ACHN (cell line): Measurements from ENCODE around the gene EXOC8.
"Not testable (repeated sequence)": the region's sequence is repeated elsewhere in the genome, so short reads cannot be mapped to it uniquely, and the experiment has no call there.

Experiments used
- DNase-seq: peaks from one replicate; pipeline ENCODE4 v3.0.0-alpha.2; 2015
- in situ Hi-C: cut with HindIII; loops from 2 replicates; pipeline ENCODE4 v1.10.0; 2017; ENCODE audit warnings: low sequenced_read_pairs, low pct_ligation_motif_present, low pct_unique_long_range_greater_than_20kb

The EXOC8 gene

DNA sequence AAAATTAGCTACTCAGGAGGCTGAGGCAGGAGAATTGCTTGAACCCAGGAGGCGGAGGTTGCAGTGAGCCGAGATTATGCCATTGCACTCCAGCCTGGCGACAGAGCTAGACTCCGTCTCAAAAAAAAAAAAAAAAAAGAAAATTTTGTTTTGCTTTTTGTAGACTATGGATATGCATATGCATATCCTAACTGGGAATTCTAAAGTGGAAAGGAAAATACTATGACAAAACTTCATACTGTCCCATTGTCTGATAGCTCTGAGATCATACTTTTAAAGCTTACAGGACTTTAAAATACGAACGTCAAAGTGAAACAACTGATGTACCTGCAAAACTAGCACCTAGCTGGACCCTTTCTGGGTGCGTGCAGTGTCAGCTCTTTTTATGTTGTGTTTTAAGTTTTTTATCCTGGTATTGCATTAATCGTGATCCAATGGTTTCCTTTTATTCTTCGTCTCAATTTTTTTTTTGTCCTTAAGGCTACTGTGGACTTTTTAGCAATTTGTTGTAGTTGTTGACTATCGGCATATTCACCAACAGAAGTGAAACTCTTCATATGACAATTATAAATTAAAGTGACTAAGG lies 19.6 kb upstream of the EXOC8 start:
- no peak for DNase-seq
- in situ Hi-C loops: no loop called here

DNA sequence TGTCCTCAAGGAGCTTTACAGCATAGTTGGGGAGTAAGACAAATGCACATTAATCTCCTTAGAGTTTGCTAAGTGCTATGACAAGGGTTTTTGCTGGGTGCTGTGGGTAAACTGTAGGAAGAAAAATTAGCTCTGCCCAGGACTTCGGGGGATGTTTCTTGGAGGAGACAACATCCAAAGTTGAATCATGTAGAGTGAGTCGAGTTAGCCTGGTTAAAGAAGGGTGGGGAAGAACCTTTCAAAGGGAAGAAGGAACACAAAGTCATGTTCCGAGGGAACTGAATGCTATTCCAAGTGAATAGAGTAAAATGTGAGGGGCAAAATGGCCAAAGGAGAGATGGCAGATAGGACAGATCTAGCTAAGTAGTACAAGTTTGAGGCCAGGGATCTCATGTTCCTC lies 17.5 kb upstream of the EXOC8 start:
- in situ Hi-C loops: no loop called here
- no peak for DNase-seq

DNA sequence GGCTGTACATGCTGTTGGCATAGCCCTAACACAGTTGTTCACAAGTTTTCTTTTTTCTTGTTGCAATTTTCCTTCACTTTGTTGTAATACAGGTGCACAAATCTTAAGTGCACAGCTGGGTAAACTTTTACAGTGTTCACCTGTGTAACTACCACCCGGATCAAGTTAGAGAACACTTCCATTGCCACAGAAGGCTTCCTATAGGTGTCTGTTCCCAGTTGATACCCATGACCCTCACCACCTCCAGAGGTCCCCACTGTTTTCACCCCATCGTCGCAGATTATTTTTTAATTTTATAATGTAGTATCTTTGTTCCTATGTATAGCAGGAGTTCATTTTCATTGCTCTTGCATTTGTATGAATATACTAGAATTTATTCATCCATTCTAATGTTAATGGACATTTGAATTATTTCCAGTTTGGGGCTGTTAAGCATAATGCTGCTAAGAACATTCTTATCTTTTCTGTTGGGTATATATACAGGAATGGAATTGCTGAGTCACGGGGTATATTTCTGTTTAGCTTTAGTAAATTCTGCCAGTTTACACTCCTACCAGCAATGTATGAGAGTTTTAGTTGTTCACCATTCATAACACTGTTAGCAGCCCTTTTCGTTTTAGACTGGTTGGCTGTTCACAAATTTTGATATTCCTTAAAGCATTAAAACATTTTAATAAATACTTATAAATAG lies 16.8 kb upstream of the EXOC8 start:
- in situ Hi-C loops: no loop called here
- DNase-seq: no peak

DNA sequence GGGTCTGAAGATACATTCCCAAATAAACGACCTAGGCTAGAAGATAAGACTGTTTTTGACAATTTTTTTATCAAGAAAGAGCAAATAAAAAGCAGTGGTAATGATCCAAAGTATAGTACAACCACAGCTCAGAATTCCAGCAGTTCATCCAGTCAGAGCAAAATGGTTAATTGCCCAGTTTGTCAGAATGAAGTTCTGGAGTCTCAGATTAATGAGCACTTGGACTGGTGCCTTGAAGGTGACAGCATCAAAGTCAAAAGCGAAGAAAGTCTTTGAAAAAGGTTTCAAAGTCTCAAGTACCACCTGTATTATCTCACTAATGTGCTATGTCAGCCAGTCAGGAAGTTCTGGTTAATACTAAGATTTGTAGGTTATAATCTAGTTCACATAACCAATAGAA lies 15.4 kb upstream of the EXOC8 start:
- DNase-seq: no peak
- in situ Hi-C loops: no loop called here

DNA sequence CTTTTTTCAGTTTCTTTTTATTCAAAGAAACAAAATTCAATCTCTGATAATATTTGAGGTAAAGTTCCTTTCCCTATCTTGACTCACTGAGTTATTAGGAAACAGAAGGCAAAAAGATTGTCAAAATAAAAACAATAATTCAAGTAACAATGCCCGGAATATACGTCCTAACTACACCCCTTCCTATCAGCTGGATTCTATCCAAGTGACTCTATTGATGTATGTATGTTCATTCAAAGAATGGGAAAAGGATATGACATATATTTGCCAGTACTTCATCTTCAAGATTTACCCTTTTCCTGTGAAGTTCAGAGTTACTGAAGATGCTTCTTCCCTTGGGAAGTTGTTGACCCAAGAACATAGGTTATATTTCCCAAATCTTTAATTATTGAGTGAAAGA lies 14.2 kb upstream of the EXOC8 start:
- in situ Hi-C loops: no loop called here
- no peak for DNase-seq

DNA sequence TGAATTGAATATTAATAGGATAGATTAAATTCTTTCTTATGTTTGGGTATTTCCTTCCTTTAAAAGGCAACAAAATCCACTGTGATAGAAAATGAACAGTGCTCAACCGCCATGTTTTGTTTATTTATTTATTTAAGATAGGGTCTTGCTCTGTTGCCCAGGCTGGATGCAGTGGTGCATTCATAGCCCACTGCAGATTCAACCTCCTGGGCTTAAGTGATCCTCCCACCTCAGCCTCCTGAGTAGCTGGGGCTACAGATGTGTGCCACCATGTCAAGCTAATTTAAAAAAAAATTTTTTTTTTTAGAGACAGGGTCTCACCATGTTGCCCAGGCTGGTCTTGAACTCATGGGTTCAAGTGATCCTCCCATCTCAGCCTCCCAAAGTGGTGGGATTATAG lies 11.2 kb upstream of the EXOC8 start:
- DNase-seq, in situ Hi-C loops: not testable (repeated sequence)

DNA sequence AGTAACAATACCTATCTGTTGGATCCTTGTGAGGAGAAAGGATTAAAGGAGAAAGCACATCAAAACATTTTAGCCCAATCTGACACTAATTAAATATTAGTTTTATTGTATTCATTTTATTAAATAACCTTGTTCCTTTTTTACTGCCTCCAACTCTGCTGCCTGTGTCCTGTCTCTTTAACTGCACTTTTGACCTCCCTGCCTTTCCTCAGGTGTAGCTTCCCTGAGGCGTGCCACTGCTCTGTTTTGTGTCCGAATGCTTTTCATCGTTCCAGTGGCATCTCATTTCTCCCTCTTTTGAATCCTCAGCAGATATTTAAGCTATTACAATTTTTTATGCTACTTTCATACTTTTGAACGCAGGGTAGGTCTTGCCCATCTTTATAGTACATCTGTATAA lies 10.8 kb upstream of the EXOC8 start:
- in situ Hi-C loops: no loop called here
- no peak for DNase-seq

DNA sequence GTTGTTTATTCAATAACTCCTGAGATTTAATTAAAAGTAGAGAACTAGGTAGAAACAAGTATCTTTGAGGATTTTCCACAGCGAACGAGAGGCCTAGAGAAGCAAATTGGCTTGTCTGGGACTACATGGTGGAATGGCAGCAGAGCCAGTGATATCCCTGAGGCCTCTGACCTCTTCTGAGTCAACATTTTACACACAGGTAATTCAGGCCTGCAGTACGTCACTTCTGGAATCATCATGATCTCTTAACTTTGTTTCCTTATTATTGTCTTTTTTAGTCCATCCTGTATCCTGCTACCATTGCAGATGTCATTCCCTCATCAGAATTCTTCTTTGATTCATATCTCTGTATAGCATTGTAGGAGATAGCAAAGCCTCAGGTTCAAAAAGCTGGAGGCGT lies 10.3 kb upstream of the EXOC8 start:
- in situ Hi-C loops: no loop called here
- DNase-seq: no peak

DNA sequence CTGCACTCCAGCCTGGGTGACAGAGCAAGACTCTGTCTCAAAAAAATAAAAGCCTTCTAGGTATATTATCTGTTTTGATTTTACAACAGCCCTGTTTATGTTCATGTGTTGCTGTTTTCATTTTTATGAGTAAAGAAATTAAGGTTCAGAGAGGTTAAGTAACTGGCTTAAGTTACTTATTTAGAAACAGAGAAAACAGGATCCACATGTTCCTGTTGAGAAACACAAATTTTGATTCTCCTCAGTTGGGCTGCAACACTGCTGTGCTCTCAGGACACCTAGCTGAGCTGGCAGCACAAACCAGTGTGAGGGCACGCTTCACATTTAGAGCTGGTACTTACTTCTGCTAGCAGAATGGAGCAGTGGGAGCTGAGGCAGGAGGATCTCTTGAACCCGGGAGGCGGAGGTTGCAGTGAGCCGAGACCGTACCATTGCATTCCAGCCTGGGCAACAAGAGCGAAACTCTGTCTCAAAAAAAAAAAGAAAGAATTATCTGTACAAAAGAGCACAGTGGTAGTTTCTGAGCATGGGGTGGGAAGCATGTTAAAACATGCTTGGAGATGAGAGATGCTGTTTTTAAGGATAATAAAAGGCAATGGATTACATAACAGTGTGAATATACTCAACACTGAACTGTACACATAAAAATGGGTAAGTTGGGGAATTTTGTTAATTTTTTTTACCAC lies 2.8 kb upstream of the EXOC8 start:
- in situ Hi-C loops: no loop called here
- no peak for DNase-seq

DNA sequence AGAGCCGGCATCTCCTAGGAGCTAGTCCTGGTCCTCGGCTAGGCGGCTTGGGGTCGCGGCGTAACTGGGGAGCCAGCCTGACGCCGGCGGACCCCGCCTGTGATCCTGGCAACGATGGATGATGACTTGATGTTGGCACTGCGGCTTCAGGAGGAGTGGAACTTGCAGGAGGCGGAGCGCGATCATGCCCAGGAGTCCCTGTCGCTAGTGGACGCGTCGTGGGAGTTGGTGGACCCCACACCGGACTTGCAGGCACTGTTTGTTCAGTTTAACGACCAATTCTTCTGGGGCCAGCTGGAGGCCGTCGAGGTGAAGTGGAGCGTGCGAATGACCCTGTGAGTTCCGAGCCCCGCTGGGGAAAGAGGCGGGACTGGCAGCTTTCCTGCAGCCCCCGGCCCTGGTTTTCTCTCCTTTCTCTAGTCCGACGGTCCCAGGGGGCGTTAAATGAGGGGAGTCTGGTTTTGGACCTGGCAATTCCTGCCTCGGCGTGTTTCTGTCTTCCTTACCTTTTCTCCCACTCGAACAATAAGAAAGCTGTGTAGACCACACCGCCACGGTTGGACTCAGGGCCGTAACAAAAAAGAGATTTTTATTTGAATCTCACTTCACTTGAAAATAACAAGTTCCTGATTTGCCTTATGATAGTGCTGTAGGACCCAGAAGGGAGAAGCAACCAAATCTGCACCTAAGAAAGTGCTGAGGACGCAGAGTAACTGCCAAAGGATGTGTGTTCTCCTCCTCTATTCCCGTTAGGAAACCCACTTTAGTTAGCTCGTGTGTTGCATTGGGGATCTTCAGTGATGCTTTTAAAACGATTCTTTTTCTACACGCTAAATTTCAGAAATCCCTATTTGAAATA lies 847 bp upstream of the EXOC8 start, which contains the start of gene SPRTN:
Gene SPRTN, plus strand, starts transcription at position 24 of the 859 bp plus-strand sequence. Its CDS starts 91 bp downstream, at position 115.
- in situ Hi-C loops: no loop called here
- DNase-seq: peak; percentile 27

DNA sequence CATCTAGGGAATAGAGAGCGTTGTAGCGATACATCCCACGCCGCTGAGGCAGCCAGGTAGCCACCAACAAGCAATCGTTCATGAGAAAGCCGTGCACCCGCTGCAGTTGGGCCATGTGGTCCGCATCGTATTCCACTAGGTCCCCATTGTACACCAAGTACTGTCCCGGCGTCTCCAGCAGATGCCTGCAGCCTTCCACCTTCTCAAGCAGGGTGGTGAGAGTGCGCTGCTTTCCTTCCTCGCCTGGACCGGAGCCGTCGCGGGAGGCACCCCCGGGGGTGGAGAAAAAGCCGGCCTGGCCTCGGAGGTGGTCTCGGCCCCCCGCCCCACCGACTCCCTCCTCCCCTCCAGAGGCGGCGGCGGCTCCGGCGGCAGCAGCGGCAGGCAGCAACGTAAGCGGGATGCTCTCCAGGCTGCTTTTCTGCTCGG lies 595 bp downstream of the EXOC8 start:
- in situ Hi-C loops: no loop called here
- DNase-seq: no peak

DNA sequence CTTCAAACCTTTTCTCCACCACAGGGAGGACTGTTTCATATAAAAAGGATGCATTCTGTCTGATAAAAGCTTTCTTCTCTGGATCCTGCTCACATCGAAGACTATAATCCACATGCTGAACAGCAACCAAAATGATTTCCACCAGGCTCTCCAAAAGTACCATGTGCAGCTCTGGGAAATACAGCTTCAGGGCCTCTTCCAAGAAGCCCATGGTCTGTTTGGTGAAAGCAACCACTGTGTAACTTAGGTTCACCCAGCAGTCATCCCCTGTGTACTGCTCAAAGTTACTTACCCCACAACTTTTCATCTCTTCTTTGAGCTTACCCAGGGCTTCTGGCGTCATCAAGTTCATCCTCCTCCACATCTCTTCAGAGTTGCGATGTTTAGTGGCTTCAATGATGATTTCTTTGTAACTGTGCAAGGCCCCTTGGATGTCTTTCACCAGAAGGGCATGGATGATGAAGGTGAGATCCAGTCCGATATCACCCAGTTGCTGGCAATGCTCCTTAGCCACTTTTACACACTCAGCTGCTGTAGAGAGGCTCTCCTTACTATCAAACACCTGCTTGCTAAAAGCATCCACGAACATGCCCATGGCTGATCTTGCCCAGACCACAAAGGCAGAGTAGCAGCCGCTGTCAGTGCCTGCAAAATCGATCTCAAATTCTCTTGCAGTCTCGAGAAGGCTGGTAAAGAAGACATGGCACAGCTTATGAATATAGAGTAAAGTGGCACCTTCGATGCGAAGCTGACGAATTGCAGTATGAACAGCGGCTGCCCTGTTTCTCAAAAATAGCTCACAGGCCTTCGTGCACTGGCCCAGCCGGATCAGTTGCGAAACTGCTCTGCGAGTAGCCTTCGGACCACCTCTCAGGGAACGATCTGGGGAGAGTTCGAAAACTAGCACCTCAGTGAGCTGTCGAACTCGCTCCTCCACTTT lies 1.7 kb downstream of the EXOC8 start:
- in situ Hi-C loops: no loop called here
- no peak for DNase-seq

DNA sequence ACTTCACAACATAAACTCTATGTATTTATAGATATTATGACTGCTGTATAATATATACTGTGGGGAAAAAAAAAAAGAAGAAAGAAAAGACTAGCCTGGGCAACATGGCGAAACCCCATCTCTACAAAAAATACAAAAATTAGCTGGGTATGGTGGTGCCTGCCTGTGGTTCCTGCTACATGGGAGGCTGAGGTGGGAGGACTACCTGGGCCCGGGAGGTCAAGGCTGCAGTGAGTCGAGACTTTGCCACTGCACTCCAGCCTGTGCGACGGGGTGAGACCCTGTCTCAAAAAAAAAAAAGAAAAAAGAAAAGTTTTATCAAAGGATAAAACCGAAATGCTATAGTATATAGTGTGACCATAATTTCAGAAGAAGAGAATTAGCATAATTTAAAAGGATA lies 2.7 kb downstream of the EXOC8 start:
- no peak for DNase-seq
- in situ Hi-C loops: no loop called here

DNA sequence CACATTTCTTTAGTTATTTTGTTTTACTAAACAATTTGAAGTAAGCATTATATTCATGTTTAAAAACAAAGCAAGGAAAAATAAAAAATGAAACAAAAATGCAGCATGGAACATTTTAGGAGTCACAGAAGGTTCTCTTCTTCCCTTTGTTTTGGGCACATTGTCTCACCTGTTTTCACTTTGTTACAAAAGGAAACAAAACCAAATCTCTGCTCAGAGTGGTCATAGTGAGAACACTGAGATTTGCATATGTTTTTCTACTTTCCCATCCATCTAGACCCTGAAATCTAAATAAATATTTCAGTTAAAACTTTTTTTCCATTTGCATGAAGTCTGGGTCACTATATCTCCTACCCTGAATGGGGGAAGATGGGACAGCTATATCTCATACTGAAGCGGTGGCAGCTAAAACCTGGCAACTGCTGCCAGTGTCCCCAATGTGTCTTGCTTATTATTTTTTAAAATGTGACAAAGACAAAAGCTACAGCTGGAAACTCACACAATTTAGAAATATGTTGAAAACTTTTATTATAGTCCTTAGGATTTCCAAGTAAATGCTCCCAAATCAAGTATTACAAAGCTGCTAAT lies 3.5 kb downstream of the EXOC8 start:
- DNase-seq: no peak
- in situ Hi-C loops: no loop called here

DNA sequence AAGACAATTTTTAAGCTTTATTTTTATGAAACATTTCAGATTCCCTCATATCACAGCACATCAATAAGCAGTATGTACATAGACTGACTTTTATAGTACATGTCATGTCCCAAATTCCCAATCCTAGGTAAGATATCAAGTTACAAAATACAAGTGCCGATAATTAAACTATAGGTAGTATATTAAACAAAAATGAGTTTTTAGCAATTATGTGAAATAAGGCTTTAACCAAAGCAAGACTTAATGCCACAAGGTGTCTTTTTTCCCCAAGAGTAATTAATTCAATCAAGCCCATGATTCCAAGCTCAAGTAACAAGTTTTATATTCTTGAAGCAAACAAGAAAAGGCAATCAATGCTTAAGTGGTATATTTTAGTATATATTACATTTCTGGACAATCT lies 4.9 kb downstream of the EXOC8 start:
- DNase-seq: no peak
- in situ Hi-C loops: no loop called here

DNA sequence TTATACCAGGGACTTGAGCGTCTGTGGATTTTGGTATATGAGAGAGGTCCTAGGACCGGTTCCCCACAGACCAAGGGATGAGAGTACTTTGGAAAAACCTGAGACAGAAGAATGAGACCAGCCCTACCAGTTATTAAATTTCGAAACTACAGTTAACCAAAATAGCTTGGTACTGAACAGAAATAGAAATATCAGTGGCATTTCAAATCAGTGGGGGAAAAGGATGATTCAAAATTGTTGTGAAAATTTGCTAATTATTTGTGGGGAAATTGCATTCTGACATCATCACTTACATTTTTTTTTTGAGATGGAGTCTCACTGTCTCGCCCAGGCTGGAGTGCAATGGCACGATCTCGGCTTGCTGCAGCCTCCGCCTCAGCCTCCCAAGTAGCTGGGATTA lies 8.2 kb downstream of the EXOC8 start:
- in situ Hi-C loops: no loop called here

DNA sequence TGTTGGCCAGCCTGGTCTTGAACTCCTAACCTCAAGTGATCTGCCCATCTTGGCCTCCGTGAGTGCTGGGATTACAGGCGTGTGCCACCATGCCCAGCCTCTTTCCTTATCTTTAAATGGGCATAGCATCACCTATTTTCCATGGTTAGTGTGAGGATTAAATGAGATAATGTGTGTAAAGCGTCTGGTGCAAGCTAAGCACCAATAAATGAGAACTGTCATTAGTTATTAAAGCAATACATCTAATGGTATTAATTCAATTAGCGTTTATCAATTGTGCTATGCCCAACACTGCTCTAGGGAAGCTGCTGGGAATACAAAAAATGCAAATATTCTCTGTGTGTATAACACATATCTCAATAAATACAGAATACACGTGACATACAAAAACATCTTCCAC lies 10.0 kb downstream of the EXOC8 start:
- in situ Hi-C loops: no loop called here
- DNase-seq: no peak

More for the DNA sequence above, 8.2 kb downstream of the EXOC8 start:
- DNase-seq: no peak

DNA sequence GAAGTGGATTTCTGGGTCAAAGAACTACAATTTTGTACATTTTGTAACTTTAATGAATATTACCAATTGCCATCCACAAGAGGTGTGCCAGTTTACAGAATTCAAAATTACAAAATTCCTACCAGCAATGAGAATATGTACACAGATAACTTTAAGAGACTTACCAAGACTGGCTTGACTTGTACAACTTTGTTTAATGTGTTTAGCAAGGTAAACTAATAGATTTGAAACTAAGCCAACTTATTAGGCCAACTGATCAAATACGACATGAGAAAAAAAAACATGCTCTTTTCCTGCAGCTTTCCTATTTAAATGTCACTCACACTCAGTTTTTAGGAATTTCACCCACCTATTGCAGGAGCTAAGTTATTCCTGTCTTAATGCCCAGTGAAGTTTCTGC lies 11.4 kb downstream of the EXOC8 start:
- in situ Hi-C loops: no loop called here
- no peak for DNase-seq
